Large intestine (tissue), 3 donors: Measurements from ENCODE around the gene TFR2. TPM values are rescaled to one million over a fixed set of nuclear protein-coding genes. Genes with fewer than 3 reads are reported as not detected.

Experiments
- DNase-seq, 2 donors: peaks; one replicate each; pipeline versions ENCODE4 v3.0.0 to v3.0.0-alpha.2; 2013
- H3K27ac ChIP-seq: one replicate; pipeline ENCODE4 v1.5.1; 2013; ENCODE audit warnings: low read length
- H3K27me3 ChIP-seq: 2 replicates; pipeline ENCODE4 v1.6.1; 2013; ENCODE audit warnings: low read length; ENCODE audit not compliant: control insufficient read depth, insufficient read depth
- H3K36me3 ChIP-seq: 2 replicates; pipeline ENCODE4 v1.6.1; 2013; ENCODE audit warnings: low read length; ENCODE audit not compliant: control insufficient read depth, insufficient read depth
- H3K4me1 ChIP-seq: one replicate; pipeline ENCODE4 v1.6.1; 2013; ENCODE audit warnings: low read length; ENCODE audit not compliant: control insufficient read depth, insufficient read depth
- H3K4me3 ChIP-seq: one replicate; pipeline ENCODE4 v1.5.1; 2013; ENCODE audit warnings: low read length
- H3K9me3 ChIP-seq: one replicate; pipeline ENCODE4 v1.6.1; 2013; ENCODE audit warnings: mild to moderate bottlenecking, low read depth, low read length, moderate library complexity; ENCODE audit not compliant: control insufficient read depth
- WGBS: methylation state at CpG from one replicate; pipeline ENCODE4 v1.1.5; 2013; ENCODE audit warnings: low lambda C conversion rate; ENCODE audit not compliant: insufficient coverage; 5-methylcytosine and 5-hydroxymethylcytosine counted together
- polyA plus RNA-seq: library from polyadenylated mRNA; unstranded; fragments of 120-200 nt; gene quantifications from one replicate; pipeline ENCODE4 v1.2.1, GENCODE V29; 2013

The TFR2 gene
- polyA plus RNA-seq, 1 donor, result 2.7 TPM

- 100% methylated on average over 1 of the region's 15 CpGs for WGBS
- no peaks in the 10 kb centered on the region for H3K4me1 ChIP-seq
- H3K27ac ChIP-seq, result no peak overlapping the region
- no peaks in the 10 kb centered on the region for H3K9me3 ChIP-seq
- H3K27me3 ChIP-seq, result peaks cover 14% of the 10 kb centered on the region
- H3K36me3 ChIP-seq, result no peaks in the 10 kb centered on the region
- H3K4me3 ChIP-seq, result no peak overlapping the region
- DNase-seq, result no peak
Observed at GRCh38 chr7:100649826-100650565, 8.6 kb upstream of the TFR2 start.

- WGBS, result no CpG with 5 or more reads among the region's 11 CpGs
- peaks cover 7% of the 10 kb centered on the region for H3K27me3 ChIP-seq
- H3K9me3 ChIP-seq, result no peaks in the 10 kb centered on the region
- peak in 1 of 2 donors; percentile 57 for DNase-seq
- no peak overlapping the region for H3K27ac ChIP-seq
- H3K36me3 ChIP-seq, result no peaks in the 10 kb centered on the region
- H3K4me3 ChIP-seq, result no peak overlapping the region
- peaks cover 15% of the 10 kb centered on the region for H3K4me1 ChIP-seq
Observed at GRCh38 chr7:100642534-100642907, 1.2 kb upstream of the TFR2 start.

GRCh38 chr7:100641860-100642533 is 645 bp upstream of the TFR2 start:
- Histone ChIP-seq H3K4me3 (no peak overlapping the region), H3K27me3 (peaks cover 5% of the 10 kb centered on the region), H3K36me3 (no peaks in the 10 kb centered on the region), H3K4me1 (peaks cover 15% of the 10 kb centered on the region), H3K9me3 (no peaks in the 10 kb centered on the region), H3K27ac (no peak overlapping the region)
- WGBS, result 60% methylated on average over 1 of the region's 10 CpGs
- DNase-seq, result peak in 1 of 2 donors; percentile 25

- WGBS, result no CpG with 5 or more reads among the region's 24 CpGs
- Histone ChIP-seq H3K9me3 (no peaks in the 10 kb centered on the region), H3K4me1 (peaks cover 15% of the 10 kb centered on the region), H3K36me3 (no peaks in the 10 kb centered on the region), H3K4me3 (no peak overlapping the region), H3K27ac (no peak overlapping the region), H3K27me3 (peaks cover 3% of the 10 kb centered on the region)
- no peak for DNase-seq
Observed at GRCh38 chr7:100640517-100641440, 573 bp downstream of the TFR2 start.

GRCh38 chr7:100639995-100640516 is 1.3 kb downstream of the TFR2 start:
- H3K9me3 ChIP-seq, result no peaks in the 10 kb centered on the region
- peaks cover 15% of the 10 kb centered on the region for H3K4me1 ChIP-seq
- H3K4me3 ChIP-seq, result no peak overlapping the region
- WGBS, result 100% methylated on average over 3 of the region's 17 CpGs
- peaks cover 3% of the 10 kb centered on the region for H3K27me3 ChIP-seq
- no peak overlapping the region for H3K27ac ChIP-seq
- no peaks in the 10 kb centered on the region for H3K36me3 ChIP-seq
- no peak for DNase-seq

- DNase-seq, result peak; percentile 56 to 70
- Histone ChIP-seq H3K4me1 (peaks cover 5% of the 10 kb centered on the region), H3K27ac (no peak overlapping the region), H3K4me3 (peak overlapping the region; percentile 46), H3K27me3 (peaks cover 22% of the 10 kb centered on the region), H3K36me3 (no peaks in the 10 kb centered on the region), H3K9me3 (no peaks in the 10 kb centered on the region)
- WGBS, result no CpG with 5 or more reads among the region's 72 CpGs
Observed at GRCh38 chr7:100632951-100633717, 8.2 kb downstream of the TFR2 start.

- Histone ChIP-seq H3K4me3 (no peak overlapping the region), H3K27me3 (peaks cover 22% of the 10 kb centered on the region), H3K27ac (no peak overlapping the region), H3K36me3 (no peaks in the 10 kb centered on the region), H3K9me3 (no peaks in the 10 kb centered on the region), H3K4me1 (peaks cover 11% of the 10 kb centered on the region)
- no CpG with 5 or more reads among the region's 4 CpGs for WGBS
- no peak for DNase-seq
Observed at GRCh38 chr7:100630066-100630465, 11.3 kb downstream of the TFR2 start.

- no peak for DNase-seq
- Histone ChIP-seq H3K27me3 (peaks cover 22% of the 10 kb centered on the region), H3K4me3 (no peak overlapping the region), H3K9me3 (no peaks in the 10 kb centered on the region), H3K36me3 (no peaks in the 10 kb centered on the region), H3K27ac (no peak overlapping the region), H3K4me1 (peaks cover 11% of the 10 kb centered on the region)
- no CpG with 5 or more reads among the region's 11 CpGs for WGBS
Observed at GRCh38 chr7:100629117-100629716, 12.1 kb downstream of the TFR2 start.

GRCh38 chr7:100627238-100627549 is 14.2 kb downstream of the TFR2 start:
- H3K36me3 ChIP-seq, result no peaks in the 10 kb centered on the region
- no peak for DNase-seq
- H3K4me1 ChIP-seq, result peaks cover 6% of the 10 kb centered on the region
- no peak overlapping the region for H3K27ac ChIP-seq
- no CpG with 5 or more reads among the region's 21 CpGs for WGBS
- no peaks in the 10 kb centered on the region for H3K9me3 ChIP-seq
- peaks cover 4% of the 10 kb centered on the region for H3K27me3 ChIP-seq
- no peak overlapping the region for H3K4me3 ChIP-seq
